Osteocyte (in vitro differentiated cells): ENCODE data around the gene MAP4K2. TPM values are rescaled to one million over a fixed set of nuclear protein-coding genes. Genes with fewer than 3 reads are reported as not detected.

Experiments used
- DNase-seq: peaks from one replicate; pipeline ENCODE4 v3.0.0; 2021; ENCODE audit warnings: mixed read lengths; ENCODE audit not compliant: unreplicated experiment; ENCODE audit errors: extremely low spot score
- H3K27ac Mint-ChIP-seq: one replicate; pipeline ENCODE4 v1.8.0; 2021; ENCODE audit warnings: mild to moderate bottlenecking, mixed read lengths; ENCODE audit not compliant: unreplicated experiment
- H3K27me3 Mint-ChIP-seq: one replicate; pipeline ENCODE4 v1.8.0; 2021; ENCODE audit warnings: mixed read lengths; ENCODE audit not compliant: unreplicated experiment
- H3K36me3 Mint-ChIP-seq: one replicate; pipeline ENCODE4 v1.8.0; 2021; ENCODE audit warnings: mixed read lengths; ENCODE audit not compliant: unreplicated experiment
- H3K4me1 Mint-ChIP-seq: one replicate; pipeline ENCODE4 v1.8.0; 2021; ENCODE audit warnings: mixed read lengths; ENCODE audit not compliant: unreplicated experiment
- H3K4me3 Mint-ChIP-seq: one replicate; pipeline ENCODE4 v1.8.0; 2021; ENCODE audit warnings: mild to moderate bottlenecking, moderate library complexity, mixed read lengths; ENCODE audit not compliant: unreplicated experiment
- H3K9me3 Mint-ChIP-seq: one replicate; pipeline ENCODE4 v1.8.0; 2021; ENCODE audit warnings: mixed read lengths; ENCODE audit not compliant: unreplicated experiment
- CTCF ChIP-seq: fragments of 200-600 bp; sonication (generic); IDR thresholded peaks from 2 replicates; pipeline ENCODE4 v1.5.0; 2021; ENCODE audit warnings: antibody characterized with exemption, mild to moderate bottlenecking, moderate library complexity
- total RNA-seq: library from RNA; stranded (reverse); gene quantifications from 2 replicates; pipeline ENCODE4 v1.2.1, GENCODE V29; 2021

MAP4K2 gene
- total RNA-seq, 1 donor from 2014 or later = 16.0 TPM

GRCh38 chr11:64789331-64790204, 13.4 kb downstream of the MAP4K2 start:
- Mint-ChIP-seq H3K36me3 (peaks cover 3% of the 10 kb centered on the region), H3K27me3 (no peaks in the 10 kb centered on the region), H3K4me1 (no peaks in the 10 kb centered on the region), H3K27ac (no peak overlapping the region), H3K9me3 (no peaks in the 10 kb centered on the region), H3K4me3 (no peak overlapping the region)
- no peak for DNase-seq
- no peak for TF ChIP-seq CTCF

- DNase-seq = no peak
- no peaks in the 10 kb centered on the region for H3K27me3 Mint-ChIP-seq
- H3K4me3 Mint-ChIP-seq = no peak overlapping the region
- H3K36me3 Mint-ChIP-seq = peaks cover 3% of the 10 kb centered on the region
- no peaks in the 10 kb centered on the region for H3K4me1 Mint-ChIP-seq
- TF ChIP-seq CTCF = no peak
- no peak overlapping the region for H3K27ac Mint-ChIP-seq
- H3K9me3 Mint-ChIP-seq = no peaks in the 10 kb centered on the region
Observed at GRCh38 chr11:64788321-64789215, 14.4 kb downstream of the MAP4K2 start.

- no peaks in the 10 kb centered on the region for H3K9me3 Mint-ChIP-seq
- peaks cover 3% of the 10 kb centered on the region for H3K36me3 Mint-ChIP-seq
- H3K27ac Mint-ChIP-seq = no peak overlapping the region
- no peaks in the 10 kb centered on the region for H3K27me3 Mint-ChIP-seq
- peak; percentile 71 for TF ChIP-seq CTCF
- H3K4me1 Mint-ChIP-seq = no peaks in the 10 kb centered on the region
- DNase-seq = no peak
- no peak overlapping the region for H3K4me3 Mint-ChIP-seq
Observed at GRCh38 chr11:64787526-64788320, 15.3 kb downstream of the MAP4K2 start.

- Mint-ChIP-seq H3K9me3 (no peaks in the 10 kb centered on the region), H3K27ac (no peak overlapping the region), H3K27me3 (no peaks in the 10 kb centered on the region), H3K4me3 (no peak overlapping the region), H3K4me1 (no peaks in the 10 kb centered on the region), H3K36me3 (peaks cover 4% of the 10 kb centered on the region)
- no peak for TF ChIP-seq CTCF
- DNase-seq = no peak
Observed at GRCh38 chr11:64786308-64786707, 16.7 kb downstream of the MAP4K2 start.
